CD4-positive, alpha-beta T cell treated with Interferon gamma for 1 hour (primary cell): ENCODE data around the gene ANKRD34A.

ENCODE experiments used
- DNase-seq: peaks from one replicate; pipeline ENCODE4 v3.0.0-alpha.2; 2020

The ANKRD34A gene

GRCh38 chr1:145964328-145965118 is at the start of gene ANKRD34A, which contains the start of gene POLR3GL:
TSS of gene ANKRD34A (minus strand) at chr1:145964575. CDS start at chr1:145961759, 2,816 bp downstream.
TSS of gene POLR3GL (plus strand) at chr1:145964690. CDS start at chr1:145974866, 10,176 bp downstream.
- DNase-seq = peak; percentile 91

GRCh38 chr1:146013559-146013922 is 49.2 kb upstream of the ANKRD34A start:
- no peak for DNase-seq

GRCh38 chr1:146012703-146013558 is 48.6 kb upstream of the ANKRD34A start:
- peak; percentile 46 for DNase-seq

- DNase-seq = no peak
Measured at GRCh38 chr1:146010126-146010738, 45.9 kb upstream of the ANKRD34A start.

GRCh38 chr1:146007489-146008133 is 43.2 kb upstream of the ANKRD34A start:
- no peak for DNase-seq

- no peak for DNase-seq
Measured at GRCh38 chr1:146001709-146002108, 37.3 kb upstream of the ANKRD34A start.

GRCh38 chr1:145999321-146000024 is 35.1 kb upstream of the ANKRD34A start:
- DNase-seq = peak; percentile 47

GRCh38 chr1:145997718-145998023 is 33.3 kb upstream of the ANKRD34A start:
- no peak for DNase-seq

- peak; percentile 66 for DNase-seq
Measured at GRCh38 chr1:145997016-145997717, 32.8 kb upstream of the ANKRD34A start.

GRCh38 chr1:145996433-145997015 is 32.1 kb upstream of the ANKRD34A start, which contains the start of gene TXNIP:
TSS of gene TXNIP (minus strand) at chr1:145996579. CDS start at chr1:145996266, 313 bp downstream.
- DNase-seq = peak; percentile 95

GRCh38 chr1:145995964-145996432 is 31.6 kb upstream of the ANKRD34A start:
- DNase-seq = no peak

- no peak for DNase-seq
Measured at GRCh38 chr1:145995148-145995881, 30.9 kb upstream of the ANKRD34A start.

GRCh38 chr1:145994391-145995120 is 30.2 kb upstream of the ANKRD34A start:
- DNase-seq = no peak

GRCh38 chr1:145993618-145994390 is 29.4 kb upstream of the ANKRD34A start:
- no peak for DNase-seq

GRCh38 chr1:145992958-145993617 is 28.7 kb upstream of the ANKRD34A start:
- DNase-seq = no peak

- DNase-seq = no peak
Measured at GRCh38 chr1:145992502-145992936, 28.1 kb upstream of the ANKRD34A start.

GRCh38 chr1:145991735-145992412 is 27.5 kb upstream of the ANKRD34A start:
- no peak for DNase-seq
